Ovary (tissue), 3 donors: ENCODE results near the gene TLE4.

ENCODE experiments used
- EP300 ChIP-seq: sonication (generic); formaldehyde crosslinking; IDR thresholded peaks from one replicate; pipeline ENCODE4 v1.6.1; 2017; ENCODE audit warnings: antibody characterized with exemption
- POLR2A ChIP-seq: fragments of 450-650 bp; IDR thresholded peaks from one replicate; pipeline ENCODE4 v1.6.1; 2017; ENCODE audit warnings: antibody characterized with exemption, mild to moderate bottlenecking, moderate library complexity
- TF ChIP-seq, protein P1 (sequence below), 3 donors: fragments of 450-650 bp in 2 of 3; fragments of 200-600 bp in 1 of 3; IDR thresholded peaks; one replicate each; pipeline versions ENCODE4 v1.5.1 to v1.8.0; 2016 to 2022; ENCODE audit warnings: antibody characterized with exemption in 3 of 3, mild to moderate bottlenecking in 1 of 3
- donor health status: DM: no; HTN: no; CAD: no.

DNA sequence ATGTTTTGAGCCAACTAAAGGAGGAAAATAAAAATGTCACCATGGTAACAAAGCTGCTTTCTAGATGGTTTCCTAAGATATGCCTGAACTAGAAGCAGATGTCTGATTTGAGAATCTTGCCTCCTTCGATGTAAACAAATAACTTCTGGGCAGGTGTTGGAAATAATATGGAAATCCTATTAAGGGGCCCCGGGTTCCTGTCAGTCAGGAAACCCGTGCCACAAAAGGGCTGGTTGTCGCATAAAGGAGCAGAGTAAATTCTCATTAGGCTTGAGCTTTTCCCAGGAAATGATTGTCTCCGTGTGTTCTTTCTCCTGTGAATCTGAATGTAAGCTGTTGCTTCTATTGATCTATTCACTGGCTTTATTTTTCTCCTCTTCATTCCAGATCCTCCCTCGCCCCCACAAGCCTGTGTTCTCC is 90.8 kb downstream of the TLE4 start:
- TF ChIP-seq, protein P1, sequence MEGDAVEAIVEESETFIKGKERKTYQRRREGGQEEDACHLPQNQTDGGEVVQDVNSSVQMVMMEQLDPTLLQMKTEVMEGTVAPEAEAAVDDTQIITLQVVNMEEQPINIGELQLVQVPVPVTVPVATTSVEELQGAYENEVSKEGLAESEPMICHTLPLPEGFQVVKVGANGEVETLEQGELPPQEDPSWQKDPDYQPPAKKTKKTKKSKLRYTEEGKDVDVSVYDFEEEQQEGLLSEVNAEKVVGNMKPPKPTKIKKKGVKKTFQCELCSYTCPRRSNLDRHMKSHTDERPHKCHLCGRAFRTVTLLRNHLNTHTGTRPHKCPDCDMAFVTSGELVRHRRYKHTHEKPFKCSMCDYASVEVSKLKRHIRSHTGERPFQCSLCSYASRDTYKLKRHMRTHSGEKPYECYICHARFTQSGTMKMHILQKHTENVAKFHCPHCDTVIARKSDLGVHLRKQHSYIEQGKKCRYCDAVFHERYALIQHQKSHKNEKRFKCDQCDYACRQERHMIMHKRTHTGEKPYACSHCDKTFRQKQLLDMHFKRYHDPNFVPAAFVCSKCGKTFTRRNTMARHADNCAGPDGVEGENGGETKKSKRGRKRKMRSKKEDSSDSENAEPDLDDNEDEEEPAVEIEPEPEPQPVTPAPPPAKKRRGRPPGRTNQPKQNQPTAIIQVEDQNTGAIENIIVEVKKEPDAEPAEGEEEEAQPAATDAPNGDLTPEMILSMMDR (IDR thresholded peaks at IDR 0.05), result no peak
- TF ChIP-seq POLR2A, result no peak
- TF ChIP-seq EP300, result no peak
